PC-3 (cell line): ENCODE measurements around the gene CFAP99.

Experiments
- CTCF ChIP-seq: fragments of 300-600 bp; sonication (generic); conservative IDR thresholded peaks from 2 replicates; pipeline ENCODE4 v1.5.1; 2017; ENCODE audit warnings: antibody characterized with exemption, low read depth, mild to moderate bottlenecking, low read length
- EZH2 ChIP-seq: fragments of 300-600 bp; sonication (generic); IDR thresholded peaks from one replicate; pipeline ENCODE4 v1.6.1; 2017; ENCODE audit warnings: antibody characterized with exemption, mild to moderate bottlenecking, low read length; ENCODE audit not compliant: unreplicated experiment
- EZH2phosphoT487 ChIP-seq: fragments of 300-600 bp; sonication (generic); IDR thresholded peaks from 2 replicates; pipeline ENCODE4 v1.6.1; 2018; ENCODE audit warnings: mild to moderate bottlenecking, antibody characterized with exemption, low read length, borderline replicate concordance

DNA sequence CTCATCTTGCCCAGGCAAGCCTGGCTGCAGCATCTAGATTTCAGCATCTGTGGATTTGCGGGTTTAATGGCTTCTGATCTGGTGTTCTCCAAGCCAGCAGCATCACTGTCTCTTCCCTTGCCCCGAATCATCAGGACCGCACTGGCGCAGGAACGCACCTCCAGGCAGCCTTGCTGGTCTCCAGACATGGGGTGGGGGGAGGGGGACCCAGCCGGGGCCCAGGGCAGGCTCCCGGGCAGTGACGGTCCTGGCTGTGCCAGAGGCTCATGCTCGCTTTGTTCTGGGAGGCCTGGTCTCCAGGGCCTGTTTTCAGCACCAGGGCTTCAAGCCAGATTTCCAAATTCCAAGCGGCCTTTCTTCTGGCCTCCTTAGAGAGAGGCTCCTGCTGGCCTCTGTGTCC, 4.9 kb downstream of the CFAP99 start:
- TF ChIP-seq CTCF: no peak
- TF ChIP-seq EZH2phosphoT487: no peak
- TF ChIP-seq EZH2: no peak
